Activated naive CD8-positive, alpha-beta T cell treated with anti-CD3 and anti-CD28 coated beads for 36 hours (primary cell): Measurements from ENCODE around the gene HSPA1A. TPM values are rescaled to one million over a fixed set of nuclear protein-coding genes. Genes with fewer than 3 reads are reported as not detected.
"Not testable (repeated sequence)": the region's sequence is repeated elsewhere in the genome, so short reads cannot be mapped to it uniquely, and the experiment has no call there.

Experiments used
- DNase-seq: peaks from one replicate; pipeline ENCODE4 v3.0.0; 2021
- H3K27ac Mint-ChIP-seq: one replicate; pipeline ENCODE4 v1.8.0; 2022; ENCODE audit warnings: mild to moderate bottlenecking, moderate library complexity, mixed read lengths
- H3K27me3 Mint-ChIP-seq: one replicate; pipeline ENCODE4 v1.8.0; 2022; ENCODE audit warnings: mild to moderate bottlenecking, mixed read lengths
- H3K36me3 Mint-ChIP-seq: one replicate; pipeline ENCODE4 v1.8.0; 2021; ENCODE audit warnings: mild to moderate bottlenecking, mixed read lengths
- H3K4me1 Mint-ChIP-seq: one replicate; pipeline ENCODE4 v1.8.0; 2021; ENCODE audit warnings: mixed read lengths
- H3K4me3 Mint-ChIP-seq: one replicate; pipeline ENCODE4 v1.8.0; 2022; ENCODE audit warnings: mild to moderate bottlenecking, moderate library complexity, mixed read lengths
- H3K9me3 Mint-ChIP-seq: one replicate; pipeline ENCODE4 v1.8.0; 2022; ENCODE audit warnings: mixed read lengths
- total RNA-seq, 2 experiments: library from RNA; stranded (reverse); gene quantifications; one replicate each; pipeline ENCODE4 v1.2.3, GENCODE V29; 2021

HSPA1A gene
- total RNA-seq, 2 experiments from 2014 or later: 24.3 to 24.8 TPM

- Mint-ChIP-seq H3K4me3 (no peak overlapping the region), H3K27me3 (peaks cover 6% of the 10 kb centered on the region), H3K27ac (no peak overlapping the region), H3K4me1 (peaks cover 26% of the 10 kb centered on the region), H3K36me3 (peaks cover 29% of the 10 kb centered on the region), H3K9me3 (no peaks in the 10 kb centered on the region)
- no peak for DNase-seq
Observed at GRCh38 chr6:31777667-31778050, 37.7 kb upstream of the HSPA1A start.

GRCh38 chr6:31778193-31778592 lies 37.1 kb upstream of the HSPA1A start:
- peaks cover 6% of the 10 kb centered on the region for H3K27me3 Mint-ChIP-seq
- H3K36me3 Mint-ChIP-seq: peaks cover 29% of the 10 kb centered on the region
- DNase-seq: no peak
- H3K9me3 Mint-ChIP-seq: no peaks in the 10 kb centered on the region
- H3K27ac Mint-ChIP-seq: no peak overlapping the region
- peaks cover 23% of the 10 kb centered on the region for H3K4me1 Mint-ChIP-seq
- H3K4me3 Mint-ChIP-seq: no peak overlapping the region

- H3K4me1 Mint-ChIP-seq: peaks cover 25% of the 10 kb centered on the region
- H3K4me3 Mint-ChIP-seq: no peak overlapping the region
- peaks cover 33% of the 10 kb centered on the region for H3K36me3 Mint-ChIP-seq
- H3K9me3 Mint-ChIP-seq: no peaks in the 10 kb centered on the region
- peaks cover 6% of the 10 kb centered on the region for H3K27me3 Mint-ChIP-seq
- H3K27ac Mint-ChIP-seq: no peak overlapping the region
- no peak for DNase-seq
Observed at GRCh38 chr6:31778999-31779885, 36.1 kb upstream of the HSPA1A start.

- no peaks in the 10 kb centered on the region for H3K9me3 Mint-ChIP-seq
- DNase-seq: no peak
- H3K36me3 Mint-ChIP-seq: peaks cover 39% of the 10 kb centered on the region
- peaks cover 6% of the 10 kb centered on the region for H3K27me3 Mint-ChIP-seq
- H3K4me1 Mint-ChIP-seq: peaks cover 25% of the 10 kb centered on the region
- no peak overlapping the region for H3K27ac Mint-ChIP-seq
- H3K4me3 Mint-ChIP-seq: no peak overlapping the region
Observed at GRCh38 chr6:31779908-31780307, 35.4 kb upstream of the HSPA1A start.

- Mint-ChIP-seq H3K36me3 (peaks cover 39% of the 10 kb centered on the region), H3K9me3 (no peaks in the 10 kb centered on the region), H3K27me3 (peaks cover 3% of the 10 kb centered on the region), H3K4me3 (no peak overlapping the region), H3K27ac (no peak overlapping the region), H3K4me1 (peaks cover 20% of the 10 kb centered on the region)
- no peak for DNase-seq
Observed at GRCh38 chr6:31780507-31781243, 34.7 kb upstream of the HSPA1A start.

- Mint-ChIP-seq H3K36me3 (peaks cover 43% of the 10 kb centered on the region), H3K27me3 (peaks cover under 1% of the 10 kb centered on the region), H3K9me3 (no peaks in the 10 kb centered on the region), H3K4me3 (no peak overlapping the region), H3K4me1 (peaks cover 16% of the 10 kb centered on the region), H3K27ac (no peak overlapping the region)
- no peak for DNase-seq
Observed at GRCh38 chr6:31781244-31782125, 33.9 kb upstream of the HSPA1A start.

- no peaks in the 10 kb centered on the region for H3K27me3 Mint-ChIP-seq
- no peak overlapping the region for H3K4me3 Mint-ChIP-seq
- peaks cover 45% of the 10 kb centered on the region for H3K36me3 Mint-ChIP-seq
- H3K4me1 Mint-ChIP-seq: peaks cover 8% of the 10 kb centered on the region
- H3K27ac Mint-ChIP-seq: no peak overlapping the region
- H3K9me3 Mint-ChIP-seq: no peaks in the 10 kb centered on the region
- DNase-seq: no peak
Observed at GRCh38 chr6:31782126-31782855, 33.1 kb upstream of the HSPA1A start.

GRCh38 chr6:31784098-31784925 lies 31.0 kb upstream of the HSPA1A start:
- no peaks in the 10 kb centered on the region for H3K27me3 Mint-ChIP-seq
- H3K27ac Mint-ChIP-seq: peak overlapping the region; percentile 16
- H3K36me3 Mint-ChIP-seq: peaks cover 38% of the 10 kb centered on the region
- no peaks in the 10 kb centered on the region for H3K9me3 Mint-ChIP-seq
- peaks cover 2% of the 10 kb centered on the region for H3K4me1 Mint-ChIP-seq
- H3K4me3 Mint-ChIP-seq: no peak overlapping the region
- DNase-seq: no peak

GRCh38 chr6:31785475-31785874 lies 29.9 kb upstream of the HSPA1A start:
- Mint-ChIP-seq H3K27ac (no peak overlapping the region), H3K4me1 (peaks cover 3% of the 10 kb centered on the region), H3K4me3 (no peak overlapping the region), H3K27me3 (no peaks in the 10 kb centered on the region), H3K36me3 (peaks cover 38% of the 10 kb centered on the region), H3K9me3 (no peaks in the 10 kb centered on the region)
- no peak for DNase-seq

GRCh38 chr6:31791324-31792089 lies 23.8 kb upstream of the HSPA1A start:
- no peak overlapping the region for H3K4me3 Mint-ChIP-seq
- H3K36me3 Mint-ChIP-seq: peaks cover 31% of the 10 kb centered on the region
- peak; percentile 44 for DNase-seq
- H3K4me1 Mint-ChIP-seq: peaks cover 25% of the 10 kb centered on the region
- no peak overlapping the region for H3K27ac Mint-ChIP-seq
- H3K27me3 Mint-ChIP-seq: no peaks in the 10 kb centered on the region
- no peaks in the 10 kb centered on the region for H3K9me3 Mint-ChIP-seq

- no peak overlapping the region for H3K27ac Mint-ChIP-seq
- H3K36me3 Mint-ChIP-seq: peaks cover 28% of the 10 kb centered on the region
Observed at GRCh38 chr6:31792090-31792374, 23.3 kb upstream of the HSPA1A start.

GRCh38 chr6:31792761-31793171 lies 22.6 kb upstream of the HSPA1A start:
- H3K9me3 Mint-ChIP-seq: no peaks in the 10 kb centered on the region
- H3K27ac Mint-ChIP-seq: peak overlapping the region; percentile 70
- H3K4me3 Mint-ChIP-seq: peak overlapping the region; percentile 81
- no peaks in the 10 kb centered on the region for H3K27me3 Mint-ChIP-seq
- peaks cover 35% of the 10 kb centered on the region for H3K4me1 Mint-ChIP-seq
- peaks cover 30% of the 10 kb centered on the region for H3K36me3 Mint-ChIP-seq
- DNase-seq: peak; percentile 43

More at GRCh38 chr6:31792090-31792374, 23.3 kb upstream of the HSPA1A start:
- Mint-ChIP-seq H3K4me1 (peaks cover 27% of the 10 kb centered on the region), H3K9me3 (no peaks in the 10 kb centered on the region), H3K27me3 (no peaks in the 10 kb centered on the region), H3K4me3 (no peak overlapping the region)
- DNase-seq: no peak

GRCh38 chr6:31793927-31794245 lies 21.5 kb upstream of the HSPA1A start:
- H3K36me3 Mint-ChIP-seq: peaks cover 34% of the 10 kb centered on the region
- H3K9me3 Mint-ChIP-seq, H3K27me3 Mint-ChIP-seq, DNase-seq: not testable (repeated sequence)
- peaks cover 40% of the 10 kb centered on the region for H3K4me1 Mint-ChIP-seq
- H3K27ac Mint-ChIP-seq: peak overlapping the region; percentile 67
- peak overlapping the region; percentile 81 for H3K4me3 Mint-ChIP-seq
